Spleen (tissue), 7 donors: Measurements from ENCODE around the gene CADM2.

Experiments
- CTCF ChIP-seq, 11 experiments: fragments of 200-600 bp in 7 of 11; fragments of 450-650 bp in 4 of 11; sonication (generic) in 4 of 11; IDR thresholded peaks in 8 of 11; conservative IDR thresholded peaks in 3 of 11; 1 replicate in 7 of 11; 2 replicates in 4 of 11; pipeline versions ENCODE4 v1.4.0 to v1.8.0; 2016 to 2021; ENCODE audit warnings: antibody characterized with exemption in 11 of 11, inconsistent platforms in 4 of 11, mild to moderate bottlenecking in 1 of 11
- POLR2A ChIP-seq, 3 donors: fragments of 450-650 bp; IDR thresholded peaks; one replicate each; pipeline ENCODE4 v1.5.1; 2017; ENCODE audit warnings: antibody characterized with exemption in 3 of 3, mild to moderate bottlenecking in 1 of 3
- donor health status: DM: no; HTN: no; CAD: no; lungs with moderate emphysema.
- donor health status: DM: no; HTN: no; CAD: no.
- donor health status: DM: no; HTN: no; CAD: no.

- TF ChIP-seq POLR2A (IDR thresholded peaks at IDR 0.05) (no peak), CTCF (IDR thresholded peaks at IDR 0.05 in 8 of 11, conservative IDR thresholded peaks at IDR 0.05 in 3 of 11) (no peak)
Observed at GRCh38 chr3:85758442-85758841, 799.7 kb downstream of the CADM2 start.
